Fibroblast of lung (primary cell): Measurements from ENCODE around the gene ZNF672. TPM values are rescaled to one million over a fixed set of nuclear protein-coding genes. Genes with fewer than 3 reads are reported as not detected.

Source experiments
- DNase-seq, 2 donors: peaks; one replicate each; pipeline versions ENCODE4 v3.0.0 to v3.0.0-alpha.2; 2010; ENCODE audit warnings: low read depth in 2 of 2
- H2AFZ ChIP-seq: 2 replicates; pipeline ENCODE4 v1.5.1; 2012; ENCODE audit warnings: low read length, control low read depth, inconsistent platforms
- H3K27ac ChIP-seq: 2 replicates; pipeline ENCODE4 v1.5.1; 2011; ENCODE audit warnings: low read length, control low read depth; ENCODE audit not compliant: insufficient read depth
- H3K27me3 ChIP-seq: 2 replicates; pipeline ENCODE4 v1.5.1; 2011; ENCODE audit warnings: mild to moderate bottlenecking, low read length; ENCODE audit not compliant: control insufficient read depth, insufficient read depth
- H3K36me3 ChIP-seq: 2 replicates; pipeline ENCODE4 v1.5.1; 2011; ENCODE audit warnings: low read length; ENCODE audit not compliant: control insufficient read depth, insufficient read depth
- H3K4me1 ChIP-seq: 2 replicates; pipeline ENCODE4 v1.5.1; 2011; ENCODE audit warnings: low read length; ENCODE audit not compliant: control insufficient read depth, insufficient read depth; ENCODE audit errors: extremely low read depth
- H3K4me2 ChIP-seq: 2 replicates; pipeline ENCODE4 v1.5.1; 2011; ENCODE audit warnings: low read length, control low read depth; ENCODE audit not compliant: insufficient read depth; ENCODE audit errors: extremely low read depth
- H3K4me3 ChIP-seq, 4 experiments: fragments of 200-600 bp in 1 of 4; sonication (generic) in 1 of 4; replicated peaks in 1 of 4; 2 replicates each; pipeline ENCODE4 v1.5.1; 2011 to 2016; ENCODE audit warnings: low read length in 4 of 4, low read depth in 3 of 4, mild to moderate bottlenecking in 3 of 4, control low read depth in 2 of 4, inconsistent platforms in 1 of 4, mixed read lengths in 1 of 4; ENCODE audit not compliant: insufficient read depth in 1 of 4; ENCODE audit errors: control extremely low read depth in 1 of 4
- H3K79me2 ChIP-seq: 2 replicates; pipeline ENCODE4 v1.5.1; 2012; ENCODE audit warnings: mild to moderate bottlenecking, low read length, inconsistent platforms; ENCODE audit not compliant: control insufficient read depth, insufficient read depth
- H3K9ac ChIP-seq: 2 replicates; pipeline ENCODE4 v1.5.1; 2011; ENCODE audit warnings: mild to moderate bottlenecking, low read length, control low read depth; ENCODE audit not compliant: insufficient read depth
- H3K9me3 ChIP-seq: 2 replicates; pipeline ENCODE4 v1.5.1; 2012; ENCODE audit warnings: low read depth, low read length; ENCODE audit not compliant: control insufficient read depth, insufficient read depth
- H4K20me1 ChIP-seq: 2 replicates; pipeline ENCODE4 v1.5.1; 2011; ENCODE audit warnings: low read length; ENCODE audit not compliant: control insufficient read depth, insufficient read depth; ENCODE audit errors: extremely low read depth
- EZH2 ChIP-seq: IDR thresholded peaks from 2 replicates; pipeline ENCODE4 v1.5.1; 2012; ENCODE audit warnings: low read length, control low read depth, mild to moderate bottlenecking; ENCODE audit errors: missing control alignments
- polyA plus RNA-seq, 2 donors: library from polyadenylated mRNA; depleted of rRNA in 1 of 2; stranded (reverse) in 1 of 2; unstranded in 1 of 2; fragments of >200 nt; gene quantifications; 2 replicates each; pipeline ENCODE4 v1.2.1, GENCODE V29; 2011 to 2012; ENCODE audit warnings: missing spikeins in 1 of 2
- total RNA-seq: library from RNA; depleted of rRNA; stranded (reverse); fragments of >200 nt; gene quantifications from 2 replicates; pipeline ENCODE4 v1.2.1, GENCODE V29; 2014
- TF ChIP-seq, protein P1 (sequence below), 2 donors: IDR thresholded peaks in 1 of 2; conservative IDR thresholded peaks in 1 of 2; 1 replicate in 1 of 2; 2 replicates in 1 of 2; pipeline ENCODE4 v1.5.1; 2011 to 2012; ENCODE audit warnings: low read length in 2 of 2, control low read depth in 1 of 2, inconsistent platforms in 1 of 2, low read depth in 1 of 2, mild to moderate bottlenecking in 1 of 2

ZNF672 gene
- total and polyA plus RNA-seq, 2 donors (not counting 1 experiment from before 2014, with no cell fraction given), result 10.3 to 15.5 TPM

DNA sequence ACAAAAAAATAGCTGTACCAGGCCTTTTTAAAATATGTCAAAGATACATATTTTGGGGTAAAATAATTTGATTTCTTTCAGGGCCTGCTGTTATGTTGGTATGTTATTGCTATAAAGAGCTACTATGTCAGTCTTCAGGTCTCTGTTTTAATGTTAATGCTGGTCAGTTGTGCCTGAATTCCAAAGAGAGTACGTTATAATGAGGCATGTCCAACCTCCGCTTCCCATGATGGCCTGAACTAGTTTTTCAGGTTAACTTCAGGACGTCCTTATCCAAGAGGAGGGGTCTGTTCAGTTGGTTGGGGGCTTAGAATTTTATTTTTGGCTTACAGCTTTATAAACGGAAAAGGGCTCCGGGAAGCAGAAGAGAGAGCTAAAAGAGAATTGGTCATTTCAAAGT lies 47.6 kb upstream of the ZNF672 start:
- Histone ChIP-seq H3K4me2 (no peak overlapping the region), H3K4me1 (no peaks in the 10 kb centered on the region), H3K36me3 (no peaks in the 10 kb centered on the region), H3K27me3 (no peaks in the 10 kb centered on the region), H4K20me1 (no peaks in the 10 kb centered on the region), H3K9me3 (no peaks in the 10 kb centered on the region), H2AFZ (no peak overlapping the region), H3K27ac (no peak overlapping the region), H3K4me3 (no peak overlapping the region), H3K9ac (no peak overlapping the region), H3K79me2 (no peaks in the 10 kb centered on the region)
- DNase-seq, result no peak
- TF ChIP-seq, protein P1, sequence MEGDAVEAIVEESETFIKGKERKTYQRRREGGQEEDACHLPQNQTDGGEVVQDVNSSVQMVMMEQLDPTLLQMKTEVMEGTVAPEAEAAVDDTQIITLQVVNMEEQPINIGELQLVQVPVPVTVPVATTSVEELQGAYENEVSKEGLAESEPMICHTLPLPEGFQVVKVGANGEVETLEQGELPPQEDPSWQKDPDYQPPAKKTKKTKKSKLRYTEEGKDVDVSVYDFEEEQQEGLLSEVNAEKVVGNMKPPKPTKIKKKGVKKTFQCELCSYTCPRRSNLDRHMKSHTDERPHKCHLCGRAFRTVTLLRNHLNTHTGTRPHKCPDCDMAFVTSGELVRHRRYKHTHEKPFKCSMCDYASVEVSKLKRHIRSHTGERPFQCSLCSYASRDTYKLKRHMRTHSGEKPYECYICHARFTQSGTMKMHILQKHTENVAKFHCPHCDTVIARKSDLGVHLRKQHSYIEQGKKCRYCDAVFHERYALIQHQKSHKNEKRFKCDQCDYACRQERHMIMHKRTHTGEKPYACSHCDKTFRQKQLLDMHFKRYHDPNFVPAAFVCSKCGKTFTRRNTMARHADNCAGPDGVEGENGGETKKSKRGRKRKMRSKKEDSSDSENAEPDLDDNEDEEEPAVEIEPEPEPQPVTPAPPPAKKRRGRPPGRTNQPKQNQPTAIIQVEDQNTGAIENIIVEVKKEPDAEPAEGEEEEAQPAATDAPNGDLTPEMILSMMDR (conservative IDR thresholded peaks at IDR 0.05 in 1 of 2, IDR thresholded peaks at IDR 0.05 in 1 of 2; ENCODE audit: low read depth in 1 of 2, low read length in 2 of 2), result no peak
- no peak for TF ChIP-seq EZH2

DNA sequence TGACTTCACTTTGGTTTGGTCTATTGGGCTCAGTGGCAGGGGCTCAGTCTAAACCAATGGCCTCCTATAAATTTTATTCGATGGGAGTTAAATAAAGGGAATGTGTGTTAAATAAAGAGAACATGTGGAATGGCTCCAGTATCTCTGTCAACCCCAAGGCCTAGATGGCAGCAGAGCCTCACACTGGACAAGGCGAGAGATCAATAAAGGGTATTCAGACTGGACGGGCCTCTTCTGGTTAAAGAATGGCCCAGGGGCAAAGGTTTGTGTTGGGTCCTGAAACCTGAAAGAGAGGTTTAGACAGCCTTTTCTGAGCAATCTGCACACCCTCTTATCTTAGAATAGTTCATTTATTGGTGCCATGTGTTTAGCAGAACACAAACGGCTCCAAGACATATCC lies 47.0 kb upstream of the ZNF672 start:
- Histone ChIP-seq H3K36me3 (no peaks in the 10 kb centered on the region), H3K9ac (no peak overlapping the region), H3K4me3 (no peak overlapping the region), H2AFZ (no peak overlapping the region), H3K4me2 (no peak overlapping the region), H3K79me2 (no peaks in the 10 kb centered on the region), H3K4me1 (no peaks in the 10 kb centered on the region), H3K27ac (no peak overlapping the region), H3K9me3 (no peaks in the 10 kb centered on the region), H4K20me1 (no peaks in the 10 kb centered on the region), H3K27me3 (no peaks in the 10 kb centered on the region)
- DNase-seq, result no peak
- TF ChIP-seq, protein P1 (conservative IDR thresholded peaks at IDR 0.05 in 1 of 2, IDR thresholded peaks at IDR 0.05 in 1 of 2; ENCODE audit: low read depth in 1 of 2, low read length in 2 of 2), result no peak
- no peak for TF ChIP-seq EZH2

DNA sequence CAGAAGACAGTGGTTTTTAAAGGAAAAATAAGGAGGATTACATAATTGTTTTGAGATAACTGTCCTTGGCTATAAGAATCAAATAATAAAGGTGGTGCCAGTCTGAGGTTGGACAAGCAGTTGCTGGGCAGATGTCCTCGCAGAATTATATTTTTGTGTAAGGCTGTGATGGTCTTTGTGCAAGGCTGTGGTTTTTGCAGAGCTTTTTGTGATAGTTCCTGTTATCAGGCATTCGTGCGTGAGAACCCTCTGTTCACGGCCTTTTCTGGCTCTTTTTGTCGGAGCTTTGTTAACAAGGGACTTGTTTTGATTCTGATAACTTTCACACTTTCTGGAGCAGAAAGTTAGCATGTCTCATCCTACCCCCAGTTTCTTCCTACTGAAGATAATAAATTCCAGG lies 45.7 kb upstream of the ZNF672 start:
- Histone ChIP-seq H4K20me1 (no peaks in the 10 kb centered on the region), H2AFZ (no peak overlapping the region), H3K9ac (no peak overlapping the region), H3K36me3 (no peaks in the 10 kb centered on the region), H3K9me3 (no peaks in the 10 kb centered on the region), H3K4me3 (no peak overlapping the region), H3K27me3 (no peaks in the 10 kb centered on the region), H3K4me1 (no peaks in the 10 kb centered on the region), H3K79me2 (no peaks in the 10 kb centered on the region), H3K4me2 (no peak overlapping the region), H3K27ac (no peak overlapping the region)
- no peak for DNase-seq
- no peak for TF ChIP-seq EZH2
- TF ChIP-seq, protein P1 (conservative IDR thresholded peaks at IDR 0.05 in 1 of 2, IDR thresholded peaks at IDR 0.05 in 1 of 2; ENCODE audit: low read depth in 1 of 2, low read length in 2 of 2), result no peak
